HG03175 (cell line): ENCODE data around the gene CELF2.

ENCODE experiments used
- ATAC-seq: cut with Tn5 transposase; IDR thresholded peaks from one replicate; pipeline ENCODE4 v1.9.1; 2021; ENCODE audit warnings: mild to moderate bottlenecking, moderate library complexity; ENCODE audit not compliant: unreplicated experiment

The CELF2 gene

GRCh38 chr10:11020548-11020942, 2.9 kb downstream of the CELF2 start:
- ATAC-seq: no peak

GRCh38 chr10:11022213-11022612, 4.5 kb downstream of the CELF2 start:
- no peak for ATAC-seq

GRCh38 chr10:11023009-11023953, 5.6 kb downstream of the CELF2 start:
- ATAC-seq: no peak

- no peak for ATAC-seq
Observed at GRCh38 chr10:11024596-11024995, 6.9 kb downstream of the CELF2 start.

GRCh38 chr10:11025978-11026377, 8.3 kb downstream of the CELF2 start:
- no peak for ATAC-seq

- no peak for ATAC-seq
Observed at GRCh38 chr10:11026773-11027172, 9.1 kb downstream of the CELF2 start.

- no peak for ATAC-seq
Observed at GRCh38 chr10:11034762-11035161, 17.1 kb downstream of the CELF2 start.

- no peak for ATAC-seq
Observed at GRCh38 chr10:11035301-11035991, 17.8 kb downstream of the CELF2 start.

- ATAC-seq: no peak
Observed at GRCh38 chr10:11036424-11037011, 18.8 kb downstream of the CELF2 start.

GRCh38 chr10:11037991-11038390, 20.3 kb downstream of the CELF2 start:
- no peak for ATAC-seq

- no peak for ATAC-seq
Observed at GRCh38 chr10:11042357-11042756, 24.7 kb downstream of the CELF2 start.

- no peak for ATAC-seq
Observed at GRCh38 chr10:11043039-11043438, 25.4 kb downstream of the CELF2 start.

GRCh38 chr10:11043446-11044127, 25.9 kb downstream of the CELF2 start:
- ATAC-seq: no peak

GRCh38 chr10:11045487-11045886, 27.8 kb downstream of the CELF2 start:
- no peak for ATAC-seq

- no peak for ATAC-seq
Observed at GRCh38 chr10:11045995-11046775, 28.5 kb downstream of the CELF2 start.

GRCh38 chr10:11046776-11047160, 29.1 kb downstream of the CELF2 start:
- no peak for ATAC-seq

- ATAC-seq: no peak
Observed at GRCh38 chr10:11048707-11049278, 31.1 kb downstream of the CELF2 start.

- no peak for ATAC-seq
Observed at GRCh38 chr10:11049806-11050205, 32.1 kb downstream of the CELF2 start.

GRCh38 chr10:11050301-11051287, 32.9 kb downstream of the CELF2 start:
- ATAC-seq: no peak
